ENCODE measurements around the gene PAPSS2. TPM values are rescaled to one million over a fixed set of nuclear protein-coding genes. Genes with fewer than 3 reads are reported as not detected.

Gene PAPSS2
- total RNA-seq, 1 donor from 2014 or later = 5.5 TPM

- FAIRE-seq = no peak
- Histone ChIP-seq H3K36me3 (ENCODE audit: control insufficient read depth, insufficient read depth, low read length) (no peaks in the 10 kb centered on the region), H3K27me3 (ENCODE audit: control insufficient read depth, insufficient read depth, low read length) (no peaks in the 10 kb centered on the region), H3K4me3 (ENCODE audit: low read depth, low read length) (no peak overlapping the region)
- TF ChIP-seq, protein P1, sequence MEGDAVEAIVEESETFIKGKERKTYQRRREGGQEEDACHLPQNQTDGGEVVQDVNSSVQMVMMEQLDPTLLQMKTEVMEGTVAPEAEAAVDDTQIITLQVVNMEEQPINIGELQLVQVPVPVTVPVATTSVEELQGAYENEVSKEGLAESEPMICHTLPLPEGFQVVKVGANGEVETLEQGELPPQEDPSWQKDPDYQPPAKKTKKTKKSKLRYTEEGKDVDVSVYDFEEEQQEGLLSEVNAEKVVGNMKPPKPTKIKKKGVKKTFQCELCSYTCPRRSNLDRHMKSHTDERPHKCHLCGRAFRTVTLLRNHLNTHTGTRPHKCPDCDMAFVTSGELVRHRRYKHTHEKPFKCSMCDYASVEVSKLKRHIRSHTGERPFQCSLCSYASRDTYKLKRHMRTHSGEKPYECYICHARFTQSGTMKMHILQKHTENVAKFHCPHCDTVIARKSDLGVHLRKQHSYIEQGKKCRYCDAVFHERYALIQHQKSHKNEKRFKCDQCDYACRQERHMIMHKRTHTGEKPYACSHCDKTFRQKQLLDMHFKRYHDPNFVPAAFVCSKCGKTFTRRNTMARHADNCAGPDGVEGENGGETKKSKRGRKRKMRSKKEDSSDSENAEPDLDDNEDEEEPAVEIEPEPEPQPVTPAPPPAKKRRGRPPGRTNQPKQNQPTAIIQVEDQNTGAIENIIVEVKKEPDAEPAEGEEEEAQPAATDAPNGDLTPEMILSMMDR (IDR thresholded peaks at IDR 0.05; ENCODE audit: insufficient read depth, low read length, severe bottlenecking) = no peak
- DNase-seq (ENCODE audit: low read depth) = no peak
Measured at GRCh38 chr10:87626422-87626892, 33.2 kb upstream of the PAPSS2 start.

- Histone ChIP-seq H3K36me3 (ENCODE audit: control insufficient read depth, insufficient read depth, low read length) (no peaks in the 10 kb centered on the region), H3K4me3 (ENCODE audit: low read depth, low read length) (no peak overlapping the region), H3K27me3 (ENCODE audit: control insufficient read depth, insufficient read depth, low read length) (no peaks in the 10 kb centered on the region)
- FAIRE-seq (no peak), DNase-seq (ENCODE audit: low read depth) (no peak)
- TF ChIP-seq, protein P1 (IDR thresholded peaks at IDR 0.05; ENCODE audit: insufficient read depth, low read length, severe bottlenecking) = no peak
Measured at GRCh38 chr10:87630171-87630570, 29.5 kb upstream of the PAPSS2 start.

GRCh38 chr10:87632454-87632853 is 27.2 kb upstream of the PAPSS2 start:
- Histone ChIP-seq H3K36me3 (ENCODE audit: control insufficient read depth, insufficient read depth, low read length) (no peaks in the 10 kb centered on the region), H3K4me3 (ENCODE audit: low read depth, low read length) (no peak overlapping the region), H3K27me3 (ENCODE audit: control insufficient read depth, insufficient read depth, low read length) (no peaks in the 10 kb centered on the region)
- FAIRE-seq = no peak
- no peak for DNase-seq (ENCODE audit: low read depth)
- TF ChIP-seq, protein P1 (IDR thresholded peaks at IDR 0.05; ENCODE audit: insufficient read depth, low read length, severe bottlenecking) = no peak

GRCh38 chr10:87634311-87634710 is 25.4 kb upstream of the PAPSS2 start:
- Histone ChIP-seq H3K4me3 (ENCODE audit: low read depth, low read length) (no peak overlapping the region), H3K27me3 (ENCODE audit: control insufficient read depth, insufficient read depth, low read length) (no peaks in the 10 kb centered on the region), H3K36me3 (ENCODE audit: control insufficient read depth, insufficient read depth, low read length) (no peaks in the 10 kb centered on the region)
- TF ChIP-seq, protein P1 (IDR thresholded peaks at IDR 0.05; ENCODE audit: insufficient read depth, low read length, severe bottlenecking) = no peak
- DNase-seq (ENCODE audit: low read depth) = no peak
- FAIRE-seq = no peak

DNA sequence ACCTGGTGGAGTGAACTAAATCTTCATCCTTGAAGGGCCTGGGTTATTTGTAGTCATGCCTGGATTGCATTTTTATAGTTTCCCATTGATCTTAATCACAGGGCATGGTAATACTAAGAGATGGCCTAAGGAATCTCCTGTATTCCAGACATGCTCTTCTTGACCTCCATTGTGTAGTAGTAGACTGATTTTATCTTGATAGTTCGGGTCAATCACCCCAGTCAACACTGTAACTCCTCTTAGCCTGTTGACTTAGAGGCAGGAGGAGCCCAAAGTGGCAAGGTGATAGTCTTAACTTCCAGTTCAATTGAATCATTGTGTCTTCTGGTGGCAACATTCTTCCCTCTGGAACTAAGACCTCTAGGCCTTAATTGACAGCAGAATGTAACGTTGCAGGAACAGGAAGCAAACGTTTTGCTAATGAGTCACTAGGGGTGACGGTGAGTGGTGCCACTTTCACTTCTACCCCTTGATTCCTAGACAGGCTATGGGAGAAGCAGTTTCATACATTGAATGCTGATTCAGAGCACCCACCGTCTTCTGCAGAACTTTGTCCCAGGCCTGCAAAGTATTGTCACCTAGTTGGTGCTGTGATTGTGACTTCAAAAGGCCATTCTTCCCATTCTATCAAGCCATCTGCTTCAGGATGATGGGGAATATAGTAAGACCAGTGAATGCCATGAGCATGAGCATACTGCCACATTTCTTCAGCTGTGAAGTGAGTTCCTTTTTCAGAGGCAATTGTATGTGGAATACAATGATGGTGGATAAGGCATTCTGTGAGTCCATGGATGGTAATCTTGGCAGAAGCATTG is 24.0 kb upstream of the PAPSS2 start:
- Histone ChIP-seq H3K36me3 (ENCODE audit: control insufficient read depth, insufficient read depth, low read length) (no peaks in the 10 kb centered on the region), H3K27me3 (ENCODE audit: control insufficient read depth, insufficient read depth, low read length) (no peaks in the 10 kb centered on the region), H3K4me3 (ENCODE audit: low read depth, low read length) (no peak overlapping the region)
- DNase-seq (ENCODE audit: low read depth) = peak; percentile 94
- FAIRE-seq = no peak
- TF ChIP-seq, protein P1 (IDR thresholded peaks at IDR 0.05; ENCODE audit: insufficient read depth, low read length, severe bottlenecking) = no peak

Measured in bronchial epithelial cell (primary cell).